Measurements from ENCODE around the gene GALNT2.

- no peak for TF ChIP-seq CTCF (IDR thresholded peaks at IDR 0.05)
- no peak for TF ChIP-seq ZSCAN20 (CRISPR knock-in tag; IDR thresholded peaks at IDR 0.05)
- TF ChIP-seq ESRRA (IDR thresholded peaks at IDR 0.05; ENCODE audit: borderline replicate concordance, low read length) = no peak
- TF ChIP-seq POLR2A (IDR thresholded peaks at IDR 0.05; ENCODE audit: low read length) = no peak
- TF ChIP-seq HDAC2 (IDR thresholded peaks at IDR 0.05) = no peak
- no peak for TF ChIP-seq REST (IDR thresholded peaks at IDR 0.05)
Observed at GRCh38 chr1:230065161-230065560, 1.9 kb upstream of the GALNT2 start.

All from A549 (cell line).